OCI-LY7 (cell line): ENCODE measurements around the gene MAP3K7CL. TPM values are rescaled to one million over a fixed set of nuclear protein-coding genes. Genes with fewer than 3 reads are reported as not detected.

Experiments used
- BruUV-seq: library from RNA; stranded (reverse); fragments of 400-500 nt; replicated peaks from 2 replicates; lab custom pipeline; 2021; lab: Mats Ljungman, UMichigan
- CTCF ChIA-PET: fragments of 300-600 bp; sonication (Branson Sonifier 250); formaldehyde crosslinking; loops from one replicate; lab custom pipeline; 2022; ENCODE audit warnings: antibody characterized with exemption; ENCODE audit not compliant: unreplicated experiment; lab: Charles Lee
- POLR2A ChIA-PET: fragments of 300-600 bp; sonication (Branson Sonifier 250); formaldehyde crosslinking; loops from one replicate; lab custom pipeline; 2022; ENCODE audit warnings: antibody characterized with exemption; lab: Charles Lee
- DNase-seq: peaks from one replicate; pipeline ENCODE4 v3.0.0-alpha.2; 2015; ENCODE audit warnings: low spot score
- H2AFZ ChIP-seq: fragments of 200-600 bp; sonication (generic), shearing (Covaris generic); 2 replicates; pipeline ENCODE4 v1.6.1; 2014; ENCODE audit warnings: mild to moderate bottlenecking, antibody characterized with exemption, low read length, moderate library complexity
- H3K27ac ChIP-seq: fragments of 200-600 bp; sonication (generic); 2 replicates; pipeline ENCODE4 v1.5.1; 2014; ENCODE audit warnings: mixed run types, low read depth, mild to moderate bottlenecking, moderate library complexity, low read length, inconsistent platforms; ENCODE audit not compliant: poor library complexity, severe bottlenecking
- H3K36me3 ChIP-seq: fragments of 200-600 bp; sonication (generic); 2 replicates; pipeline ENCODE4 v1.6.1; 2014; ENCODE audit warnings: mild to moderate bottlenecking, antibody characterized with exemption, low read length, moderate library complexity, mixed read lengths; ENCODE audit not compliant: insufficient read depth
- H3K4me1 ChIP-seq: fragments of 200-600 bp; sonication (generic); 2 replicates; pipeline ENCODE4 v1.5.1; 2014; ENCODE audit warnings: mild to moderate bottlenecking, low read length; ENCODE audit not compliant: insufficient read depth, poor library complexity, severe bottlenecking
- H3K4me2 ChIP-seq: fragments of 200-600 bp; sonication (generic); 2 replicates; pipeline ENCODE4 v1.6.1; 2014; ENCODE audit warnings: mild to moderate bottlenecking, low read length
- H3K4me3 ChIP-seq: fragments of 200-600 bp; sonication (generic); 2 replicates; pipeline ENCODE4 v1.5.1; 2014; ENCODE audit warnings: mild to moderate bottlenecking, low read depth, low read length; ENCODE audit not compliant: poor library complexity, severe bottlenecking
- H3K79me2 ChIP-seq: fragments of 200-600 bp; sonication (generic); 2 replicates; pipeline ENCODE4 v1.6.1; 2016; ENCODE audit warnings: low read depth, mild to moderate bottlenecking, low read length, moderate library complexity, mixed read lengths; ENCODE audit not compliant: insufficient read depth
- H3K9me2 ChIP-seq: fragments of 200-600 bp; sonication (generic); 2 replicates; pipeline ENCODE4 v1.6.1; 2016; ENCODE audit warnings: mild to moderate bottlenecking, low read length, mixed read lengths; ENCODE audit not compliant: insufficient read depth
- H3K9me3 ChIP-seq: fragments of 200-600 bp; sonication (generic); 2 replicates; pipeline ENCODE4 v1.6.1; 2014; ENCODE audit warnings: mild to moderate bottlenecking, mixed run types, low read length, mixed read lengths
- H4K20me1 ChIP-seq: fragments of 200-600 bp; sonication (generic); 2 replicates; pipeline ENCODE4 v1.6.1; 2014; ENCODE audit warnings: mild to moderate bottlenecking, antibody characterized with exemption, low read length, moderate library complexity, mixed read lengths; ENCODE audit not compliant: insufficient read depth
- CTCF ChIP-seq: fragments of 200-600 bp; sonication (generic); conservative IDR thresholded peaks from 2 replicates; pipeline ENCODE4 v1.5.1; 2014; ENCODE audit warnings: mild to moderate bottlenecking, antibody characterized with exemption, low read length, moderate library complexity, mixed read lengths
- EZH2phosphoT487 ChIP-seq: fragments of 200-600 bp; sonication (generic); IDR thresholded peaks from 2 replicates; pipeline ENCODE4 v1.6.1; 2018; ENCODE audit warnings: low read depth, borderline replicate concordance, mild to moderate bottlenecking, mixed run types, antibody characterized with exemption, low read length, moderate library complexity, mixed read lengths
- intact Hi-C: fragments of 100-400 bp; cut with micrococcal nuclease; formaldehyde crosslinking; loops from one replicate; pipeline ENCODE4 v1.10.0; 2022; ENCODE audit not compliant: unreplicated experiment
- total RNA-seq, 2 experiments: library from RNA; depleted of rRNA in 1 of 2; stranded (reverse); fragments of >200 nt in 1 of 2; shearing (Covaris generic) in 1 of 2; gene quantifications; 2 replicates each; pipeline ENCODE4 v1.2.3, GENCODE V29; 2014 to 2022

MAP3K7CL gene
- total RNA-seq, 2 experiments from 2014 or later = 7.8 to 13.0 TPM

- no peak for TF ChIP-seq CTCF
- TF ChIP-seq EZH2phosphoT487 = no peak
- H3K4me2 ChIP-seq = no peak overlapping the region
- intact Hi-C loops = no loop called here
- no peaks in the 10 kb centered on the region for H3K4me1 ChIP-seq
- H3K79me2 ChIP-seq = no peaks in the 10 kb centered on the region
- BruUV-seq = no TSS peak
- no peak overlapping the region for H2AFZ ChIP-seq
- no peak overlapping the region for H3K4me3 ChIP-seq
- H3K27ac ChIP-seq = no peak overlapping the region
- no peak for DNase-seq
- no peaks in the 10 kb centered on the region for H3K36me3 ChIP-seq
- no peaks in the 10 kb centered on the region for H3K9me3 ChIP-seq
- no peaks in the 10 kb centered on the region for H4K20me1 ChIP-seq
- ChIA-PET POLR2A (interaction anchor here (0.6 kb wide), 1 partner anchor 14 kb away, joined by 3 read pairs; no protein-coding TSS in a partner anchor), CTCF (interaction anchor here (0.6 kb wide), 1 partner anchor 591 kb away, joined by 3 read pairs; no protein-coding TSS in a partner anchor)
- no peaks in the 10 kb centered on the region for H3K9me2 ChIP-seq
Measured at GRCh38 chr21:29178926-29179325, 48.5 kb downstream of the MAP3K7CL start.

- Histone ChIP-seq H3K79me2 (no peaks in the 10 kb centered on the region), H3K9me2 (no peaks in the 10 kb centered on the region), H3K9me3 (no peaks in the 10 kb centered on the region), H3K4me3 (no peak overlapping the region), H3K36me3 (no peaks in the 10 kb centered on the region), H3K4me1 (no peaks in the 10 kb centered on the region), H2AFZ (no peak overlapping the region), H3K4me2 (no peak overlapping the region), H4K20me1 (no peaks in the 10 kb centered on the region), H3K27ac (no peak overlapping the region)
- no TSS peak for BruUV-seq
- intact Hi-C loops = no loop called here
- TF ChIP-seq EZH2phosphoT487 (no peak), CTCF (no peak)
- ChIA-PET CTCF (no interaction called here), POLR2A (no interaction called here)
- no peak for DNase-seq
Measured at GRCh38 chr21:29179503-29179902, 49.1 kb downstream of the MAP3K7CL start.

- no peak for DNase-seq
- Histone ChIP-seq H3K9me3 (no peaks in the 10 kb centered on the region), H3K9me2 (no peaks in the 10 kb centered on the region), H4K20me1 (no peaks in the 10 kb centered on the region), H3K4me1 (no peaks in the 10 kb centered on the region), H3K79me2 (no peaks in the 10 kb centered on the region), H3K27ac (no peak overlapping the region), H3K4me3 (no peak overlapping the region), H3K36me3 (no peaks in the 10 kb centered on the region), H2AFZ (no peak overlapping the region), H3K4me2 (no peak overlapping the region)
- no TSS peak for BruUV-seq
- TF ChIP-seq EZH2phosphoT487 = no peak
- no peak for TF ChIP-seq CTCF
- ChIA-PET POLR2A (interaction anchor here (0.8 to 1.8 kb wide), 3 partner anchors 10 to 66 kb away, joined by 3 to 7 read pairs (median 3); no protein-coding TSS in a partner anchor), CTCF (no interaction called here)
- intact Hi-C loops = no loop called here
Measured at GRCh38 chr21:29181799-29182470, 51.5 kb downstream of the MAP3K7CL start.
